Activated naive CD8-positive, alpha-beta T cell treated with anti-CD3 and anti-CD28 coated beads for 36 hours (primary cell): ENCODE measurements around the gene SERF1A. TPM values are rescaled to one million over a fixed set of nuclear protein-coding genes. Genes with fewer than 3 reads are reported as not detected.
"Not testable (repeated sequence)": the region's sequence is repeated elsewhere in the genome, so short reads cannot be mapped to it uniquely, and the experiment has no call there.

Experiments used
- DNase-seq: peaks from one replicate; pipeline ENCODE4 v3.0.0; 2021
- H3K27ac Mint-ChIP-seq: one replicate; pipeline ENCODE4 v1.8.0; 2022; ENCODE audit warnings: mild to moderate bottlenecking, moderate library complexity, mixed read lengths
- H3K27me3 Mint-ChIP-seq: one replicate; pipeline ENCODE4 v1.8.0; 2022; ENCODE audit warnings: mild to moderate bottlenecking, mixed read lengths
- H3K36me3 Mint-ChIP-seq: one replicate; pipeline ENCODE4 v1.8.0; 2021; ENCODE audit warnings: mild to moderate bottlenecking, mixed read lengths
- H3K4me1 Mint-ChIP-seq: one replicate; pipeline ENCODE4 v1.8.0; 2021; ENCODE audit warnings: mixed read lengths
- H3K4me3 Mint-ChIP-seq: one replicate; pipeline ENCODE4 v1.8.0; 2022; ENCODE audit warnings: mild to moderate bottlenecking, moderate library complexity, mixed read lengths
- H3K9me3 Mint-ChIP-seq: one replicate; pipeline ENCODE4 v1.8.0; 2022; ENCODE audit warnings: mixed read lengths
- total RNA-seq, 2 experiments: library from RNA; stranded (reverse); gene quantifications; one replicate each; pipeline ENCODE4 v1.2.3, GENCODE V29; 2021

The SERF1A gene
- total RNA-seq: 10 to 100 TPM in 1 of 2 experiments, 1 to 10 TPM in 1; 6.8 to 11.5 TPM

DNA sequence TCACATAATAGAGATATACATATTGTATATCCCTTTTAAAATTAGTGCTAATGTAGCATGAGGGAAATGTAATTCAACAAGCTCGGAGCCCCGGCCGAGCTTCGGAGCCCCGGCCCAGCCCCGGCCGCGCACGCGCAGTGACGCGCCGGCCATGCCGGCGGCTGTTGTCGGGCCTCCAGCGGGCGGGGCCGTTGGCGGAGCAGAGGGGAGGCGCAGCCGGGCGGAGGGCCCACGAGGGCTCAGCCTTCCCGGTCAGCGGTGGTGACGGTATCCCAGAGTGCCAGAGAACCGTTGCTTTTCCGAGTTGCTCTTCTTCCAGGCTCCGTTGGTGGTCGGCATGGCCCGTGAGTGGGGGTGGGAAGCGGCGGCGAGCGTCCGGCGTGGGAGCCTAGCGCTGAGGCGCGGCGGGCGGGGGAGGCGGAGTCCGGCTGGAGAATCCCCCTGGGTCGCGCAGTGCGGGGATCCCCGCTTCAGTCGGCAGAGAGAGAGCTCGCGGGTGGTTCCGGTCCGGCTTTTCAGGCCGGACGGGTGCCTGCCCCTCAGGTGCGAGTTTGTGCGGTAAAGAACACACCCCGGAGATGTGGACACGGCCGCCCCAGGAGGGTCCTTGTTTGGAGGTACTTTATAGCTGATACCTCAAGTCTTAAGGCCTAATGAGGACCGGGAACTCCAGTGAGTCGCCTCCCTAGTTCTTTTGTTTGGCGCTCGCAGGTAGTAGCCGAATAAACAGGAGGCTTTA lies at the start of gene SERF1A:
TSS of gene SERF1A (plus strand) at position 137 of the 739 bp plus-strand sequence. CDS start at position 338, 201 bp downstream.
- H3K36me3 Mint-ChIP-seq, DNase-seq, H3K27ac Mint-ChIP-seq, H3K4me1 Mint-ChIP-seq, H3K27me3 Mint-ChIP-seq, H3K4me3 Mint-ChIP-seq, H3K9me3 Mint-ChIP-seq: not testable (repeated sequence)

DNA sequence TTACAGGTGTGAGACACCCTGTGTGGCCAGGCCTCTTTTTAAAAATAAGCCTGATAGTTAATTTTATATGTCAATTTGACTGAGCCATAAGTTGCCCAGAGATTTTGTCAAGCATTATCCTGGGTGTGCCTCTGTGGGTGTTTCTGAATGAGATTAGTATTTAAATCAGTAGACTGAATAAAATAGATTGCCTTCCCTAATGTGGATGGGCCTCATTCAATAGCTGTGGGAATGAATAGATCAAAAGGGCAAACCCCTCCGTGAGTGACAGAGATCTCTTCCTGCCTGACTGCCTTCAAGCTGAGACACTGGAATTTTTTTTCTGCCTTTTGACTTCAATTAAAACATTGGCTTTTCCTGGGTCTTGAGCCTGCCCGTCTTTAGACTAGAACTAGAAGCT lies 33.7 kb upstream of the SERF1A start:
- H3K27me3 Mint-ChIP-seq, H3K9me3 Mint-ChIP-seq: not testable (repeated sequence)

DNA sequence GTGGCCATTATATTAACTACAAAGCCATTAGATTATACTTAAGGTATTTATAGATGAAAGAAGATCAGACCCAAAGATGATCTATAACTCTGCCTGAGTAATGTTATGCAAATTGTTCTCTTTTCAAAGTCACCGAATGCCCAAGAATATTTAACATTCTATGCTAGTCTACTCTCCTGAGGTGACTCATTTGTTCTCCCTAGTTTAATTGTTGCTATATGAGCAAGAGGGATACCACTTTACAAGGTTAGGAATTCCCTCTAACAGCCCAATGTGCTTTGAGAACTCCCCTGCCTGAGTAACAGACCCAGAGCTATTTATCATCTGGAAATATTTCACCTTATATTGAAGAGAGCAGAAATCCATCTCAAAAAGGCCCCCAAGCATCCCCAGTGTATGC lies 29.8 kb upstream of the SERF1A start:
- not testable (repeated sequence) for H3K27ac Mint-ChIP-seq, H3K9me3 Mint-ChIP-seq, H3K27me3 Mint-ChIP-seq, H3K4me1 Mint-ChIP-seq, H3K36me3 Mint-ChIP-seq, H3K4me3 Mint-ChIP-seq, DNase-seq

More for the DNA sequence above, 33.7 kb upstream of the SERF1A start:
- H3K4me1 Mint-ChIP-seq, H3K27ac Mint-ChIP-seq, H3K4me3 Mint-ChIP-seq, DNase-seq, H3K36me3 Mint-ChIP-seq: not testable (repeated sequence)

DNA sequence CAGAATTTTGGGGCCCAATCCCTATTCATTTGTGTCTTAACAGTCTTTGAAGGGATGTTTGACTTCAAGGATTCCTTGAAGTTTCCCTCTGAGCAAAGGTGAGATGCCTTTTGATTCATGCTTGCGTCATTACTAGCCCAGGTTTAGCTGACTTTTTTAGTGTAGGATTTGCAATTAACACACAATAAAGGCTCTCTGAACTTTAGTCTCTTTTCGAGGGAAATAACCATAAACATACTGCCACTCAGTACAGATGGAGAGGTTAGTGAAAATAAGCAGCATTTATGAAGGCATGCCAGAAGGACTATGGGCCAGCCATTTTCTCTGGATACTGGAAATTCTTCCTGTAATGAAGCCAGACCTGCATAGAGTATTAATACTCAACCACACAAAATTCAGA lies 4.4 kb upstream of the SERF1A start:
- DNase-seq, H3K4me1 Mint-ChIP-seq, H3K9me3 Mint-ChIP-seq, H3K27me3 Mint-ChIP-seq, H3K36me3 Mint-ChIP-seq, H3K27ac Mint-ChIP-seq, H3K4me3 Mint-ChIP-seq: not testable (repeated sequence)

DNA sequence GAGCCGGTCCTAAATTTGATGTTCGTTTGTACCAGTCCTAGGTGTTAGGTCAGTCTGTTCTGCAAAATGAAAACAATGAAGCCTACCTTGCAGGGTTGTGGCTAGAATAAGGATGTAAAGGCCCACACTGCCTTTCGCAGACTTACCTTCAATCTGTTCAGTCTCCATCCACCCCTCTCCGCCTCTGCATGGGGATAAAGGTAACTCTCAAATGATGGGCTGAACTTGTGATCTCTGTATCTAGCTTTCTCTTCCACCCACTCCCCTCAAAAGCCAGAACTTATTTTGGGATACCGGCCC lies 753 bp downstream of the SERF1A start:
- not testable (repeated sequence) for H3K36me3 Mint-ChIP-seq, DNase-seq, H3K4me3 Mint-ChIP-seq, H3K27ac Mint-ChIP-seq, H3K4me1 Mint-ChIP-seq, H3K27me3 Mint-ChIP-seq, H3K9me3 Mint-ChIP-seq

DNA sequence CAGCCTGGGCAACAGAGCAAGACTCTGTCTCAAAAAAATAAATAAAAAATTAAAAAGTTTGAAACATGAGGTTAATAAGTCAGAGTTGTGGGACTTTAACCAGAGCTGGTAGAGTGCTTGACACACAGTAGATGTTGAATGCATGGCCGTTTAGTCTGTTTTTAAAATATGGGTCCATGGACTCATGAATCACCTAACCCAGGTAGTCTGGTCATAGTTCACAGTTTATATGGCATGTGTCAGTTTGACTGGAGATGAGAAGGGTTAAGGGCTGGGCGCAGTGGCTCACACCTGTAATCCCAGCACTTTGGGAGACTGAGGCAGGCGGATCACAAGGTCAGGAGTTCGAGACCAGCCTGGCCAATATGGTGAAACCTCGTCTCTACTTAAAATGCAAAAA lies 6.2 kb downstream of the SERF1A start:
- not testable (repeated sequence) for DNase-seq, H3K9me3 Mint-ChIP-seq, H3K36me3 Mint-ChIP-seq, H3K27me3 Mint-ChIP-seq, H3K4me3 Mint-ChIP-seq, H3K4me1 Mint-ChIP-seq, H3K27ac Mint-ChIP-seq

DNA sequence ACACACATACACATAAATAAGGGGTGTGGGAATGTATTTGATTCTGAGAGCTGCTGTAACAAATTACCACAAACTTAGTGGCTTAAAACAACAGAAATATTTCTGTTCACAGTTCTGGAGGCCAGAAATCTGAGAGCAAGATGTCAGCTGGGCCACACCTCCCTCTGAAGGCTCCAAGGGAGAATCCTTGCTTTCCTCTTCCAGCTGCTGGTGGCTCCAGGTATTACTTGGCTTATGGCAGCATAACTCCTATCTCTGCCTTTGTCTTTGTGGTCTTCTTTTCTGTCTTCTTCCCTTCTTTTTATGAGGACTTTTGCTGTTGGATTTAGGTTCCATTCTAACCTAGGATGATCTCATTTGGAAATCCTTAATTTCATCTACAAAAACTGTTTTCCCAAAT lies 16.4 kb downstream of the SERF1A start:
- H3K4me3 Mint-ChIP-seq, DNase-seq, H3K4me1 Mint-ChIP-seq, H3K27me3 Mint-ChIP-seq, H3K36me3 Mint-ChIP-seq, H3K27ac Mint-ChIP-seq, H3K9me3 Mint-ChIP-seq: not testable (repeated sequence)

DNA sequence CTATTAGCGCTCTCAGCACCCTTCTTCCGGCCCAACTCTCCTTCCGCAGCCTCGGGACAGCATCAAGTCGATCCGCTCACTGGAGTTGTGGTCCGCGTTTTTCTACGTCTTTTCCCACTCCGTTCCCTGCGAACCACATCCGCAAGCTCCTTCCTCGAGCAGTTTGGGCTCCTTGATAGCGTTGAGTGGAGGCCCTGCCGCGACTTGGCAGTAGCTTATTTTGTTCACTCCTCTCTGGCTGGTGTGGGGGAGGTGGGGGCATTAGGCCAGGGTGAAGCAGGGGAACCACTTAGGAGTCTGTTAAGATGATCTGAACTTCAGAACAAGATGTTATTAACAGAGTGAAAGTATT lies 24.7 kb downstream of the SERF1A start:
- DNase-seq, H3K4me1 Mint-ChIP-seq, H3K27me3 Mint-ChIP-seq, H3K4me3 Mint-ChIP-seq, H3K27ac Mint-ChIP-seq, H3K36me3 Mint-ChIP-seq, H3K9me3 Mint-ChIP-seq: not testable (repeated sequence)

DNA sequence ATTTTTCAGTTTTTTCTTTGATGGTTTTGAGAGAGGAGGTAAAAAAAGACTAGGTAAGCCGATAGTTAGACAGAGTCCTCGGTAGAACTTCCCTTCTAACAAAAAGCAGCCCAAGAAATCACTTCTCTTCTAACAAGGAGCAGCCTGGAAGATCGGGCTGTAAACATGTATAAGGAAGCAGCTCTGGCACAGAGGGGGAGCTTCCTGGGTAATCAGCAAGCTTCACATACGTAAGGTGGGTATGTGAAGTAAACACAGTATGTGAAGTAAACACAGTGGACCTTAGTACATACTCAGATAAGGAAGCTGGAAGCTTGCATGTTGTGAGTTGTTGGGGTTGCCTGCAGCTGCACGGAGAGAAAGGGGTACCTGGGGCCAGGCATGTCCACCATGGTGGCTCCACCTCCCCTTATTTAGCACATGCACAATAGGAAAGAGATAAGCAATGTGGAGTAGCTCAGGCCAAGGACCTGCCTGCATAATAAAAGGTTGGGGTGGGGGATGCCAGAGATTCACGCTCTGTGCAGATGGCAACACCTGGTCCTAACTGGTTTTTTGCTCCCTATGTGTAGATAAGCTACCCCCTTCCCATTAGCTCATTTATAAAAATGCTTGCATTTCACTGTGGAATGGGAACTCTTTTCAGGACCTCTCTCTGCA lies 31.4 kb downstream of the SERF1A start:
- DNase-seq, H3K36me3 Mint-ChIP-seq, H3K9me3 Mint-ChIP-seq, H3K4me1 Mint-ChIP-seq, H3K4me3 Mint-ChIP-seq, H3K27me3 Mint-ChIP-seq, H3K27ac Mint-ChIP-seq: not testable (repeated sequence)

DNA sequence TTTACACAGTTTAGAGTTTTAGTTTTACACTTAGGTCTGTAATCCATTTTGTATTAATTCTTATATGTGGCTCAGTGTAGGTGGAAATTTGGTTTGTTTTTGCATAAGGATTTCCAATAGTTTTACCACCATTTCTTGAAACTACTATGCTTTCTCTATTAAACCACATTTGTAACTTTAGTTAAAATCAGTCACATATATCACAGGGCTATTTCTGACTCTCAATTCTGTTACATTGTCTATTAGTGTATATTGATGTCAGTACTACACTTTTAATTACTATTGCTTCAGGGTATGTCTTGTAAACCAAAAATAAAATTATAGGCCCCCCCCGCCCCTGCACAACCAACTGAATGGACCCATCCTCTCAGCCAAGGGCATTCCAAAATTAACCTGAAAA lies 32.1 kb downstream of the SERF1A start:
- not testable (repeated sequence) for H3K4me1 Mint-ChIP-seq, H3K27me3 Mint-ChIP-seq, DNase-seq, H3K9me3 Mint-ChIP-seq, H3K27ac Mint-ChIP-seq, H3K36me3 Mint-ChIP-seq, H3K4me3 Mint-ChIP-seq

DNA sequence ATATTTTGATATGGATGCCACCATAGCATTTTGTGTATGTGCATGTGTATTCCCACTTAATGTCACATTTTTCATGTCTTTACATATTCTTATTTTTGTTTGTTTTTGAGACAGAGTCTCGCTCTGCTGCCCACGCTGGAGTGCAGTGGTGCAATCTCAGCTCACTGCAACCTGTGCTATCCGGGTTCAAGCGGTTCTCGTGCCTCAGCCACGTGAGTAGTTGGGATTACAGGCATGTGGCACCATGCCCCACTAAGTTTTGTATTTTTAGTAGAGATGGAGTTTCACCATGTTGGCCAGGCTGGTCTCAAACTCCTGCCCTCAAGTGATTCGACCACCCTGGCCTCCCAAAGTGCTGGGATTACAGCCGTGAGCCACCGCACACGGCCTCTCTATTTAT lies 52.6 kb downstream of the SERF1A start:
- not testable (repeated sequence) for H3K27ac Mint-ChIP-seq, DNase-seq, H3K4me1 Mint-ChIP-seq, H3K27me3 Mint-ChIP-seq, H3K4me3 Mint-ChIP-seq, H3K9me3 Mint-ChIP-seq, H3K36me3 Mint-ChIP-seq

Other genes with a start within 250 kb of the SERF1A start
- gene SMN1, start 24.4 kb downstream of the SERF1A start, total RNA-seq: 100 to 1,000 TPM; 102 to 109 TPM
- gene NAIP, start 124.7 kb downstream of the SERF1A start, total RNA-seq: 1 to 10 TPM in 1 of 2 experiments, under 1 TPM in 1; 0.70 to 1.1 TPM
- 10 to 100 TPM; 45.0 to 46.1 TPM for gene GTF2H2, start 167.0 kb downstream of the SERF1A start, total RNA-seq